Endothelial cell of umbilical vein (primary cell): ENCODE data around the gene ANKS1B. TPM values are rescaled to one million over a fixed set of nuclear protein-coding genes. Genes with fewer than 3 reads are reported as not detected.

ENCODE experiments used
- BruUV-seq: library from RNA; stranded (reverse); fragments of 400-500 nt; replicated peaks from 2 replicates; lab custom pipeline; 2021; lab: Mats Ljungman, UMichigan
- CTCF ChIA-PET: fragments of 300-600, 350-600 bp; sonication (Branson Sonifier 250); formaldehyde crosslinking; loops from one replicate; lab custom pipeline; 2021; ENCODE audit warnings: antibody characterized with exemption, inconsistent platforms; lab: Charles Lee
- POLR2A ChIA-PET: fragments of 300-600, 350-600 bp; sonication (Branson Sonifier 250); formaldehyde crosslinking; loops from one replicate; lab custom pipeline; 2021; ENCODE audit warnings: antibody characterized with exemption, inconsistent platforms; lab: Charles Lee
- DNase-seq: peaks from one replicate; pipeline ENCODE4 v3.0.0-alpha.2; 2011; ENCODE audit warnings: low read depth, low spot score
- FAIRE-seq: peaks from 2 replicates; lab custom pipeline; 2011; peaks lifted over from hg19 to GRCh38; lab: Jason Lieb, UNC
- H2AFZ ChIP-seq: 2 replicates; pipeline ENCODE4 v1.6.0; 2012; ENCODE audit warnings: low read depth, low read length, control low read depth, inconsistent platforms
- H3K27ac ChIP-seq: 2 replicates; pipeline ENCODE4 v1.5.1; 2011; ENCODE audit warnings: low read depth, mild to moderate bottlenecking, control low read depth, low read length, moderate library complexity; ENCODE audit not compliant: insufficient read depth
- H3K27me3 ChIP-seq, 2 experiments: 2 replicates each; pipeline versions ENCODE4 v1.6.0 to v1.6.1; 2011; ENCODE audit warnings: low read length in 2 of 2, mixed read lengths in 1 of 2; ENCODE audit not compliant: control insufficient read depth in 2 of 2, insufficient read depth in 2 of 2
- H3K36me3 ChIP-seq, 2 experiments: 2 replicates in 1 of 2; 3 replicates in 1 of 2; pipeline ENCODE4 v1.5.1; 2011; ENCODE audit warnings: low read length in 2 of 2, mild to moderate bottlenecking in 1 of 2, moderate library complexity in 1 of 2; ENCODE audit not compliant: control insufficient read depth in 2 of 2, insufficient read depth in 2 of 2; ENCODE audit errors: extremely low read depth in 1 of 2
- H3K4me1 ChIP-seq: 3 replicates; pipeline ENCODE4 v1.5.1; 2011; ENCODE audit warnings: mild to moderate bottlenecking, low read length; ENCODE audit not compliant: control insufficient read depth, insufficient read depth; ENCODE audit errors: extremely low read depth
- H3K4me2 ChIP-seq: 2 replicates; pipeline ENCODE4 v1.6.1; 2011; ENCODE audit warnings: low read length, control low read depth, mixed read lengths; ENCODE audit not compliant: insufficient read depth
- H3K4me3 ChIP-seq, 3 experiments: fragments of 200-600 bp in 1 of 3; sonication (generic), shearing (Covaris generic) in 1 of 3; replicated peaks in 1 of 3; 2 replicates each; pipeline ENCODE4 v1.5.1; 2011 to 2016; ENCODE audit warnings: control low read depth in 3 of 3, low read length in 3 of 3, mild to moderate bottlenecking in 2 of 3, inconsistent platforms in 1 of 3, low read depth in 1 of 3, moderate library complexity in 1 of 3; ENCODE audit not compliant: insufficient read depth in 1 of 3
- H3K79me2 ChIP-seq: 2 replicates; pipeline ENCODE4 v1.6.0; 2012; ENCODE audit warnings: low read length, inconsistent platforms; ENCODE audit not compliant: control insufficient read depth, insufficient read depth
- H3K9ac ChIP-seq: replicated peaks from 2 replicates; pipeline ENCODE3; 2011; ENCODE audit warnings: low read length, control low read depth; ENCODE audit not compliant: insufficient read depth; ENCODE audit errors: extremely low read depth
- H3K9me1 ChIP-seq: replicated peaks from 3 replicates; pipeline ENCODE4 v1.6.0; 2011; ENCODE audit warnings: mild to moderate bottlenecking, low read length; ENCODE audit not compliant: control insufficient read depth, insufficient read depth; ENCODE audit errors: extremely low read depth
- H3K9me3 ChIP-seq: replicated peaks from 2 replicates; pipeline ENCODE4 v1.5.1; 2012; ENCODE audit warnings: low read length, inconsistent platforms; ENCODE audit not compliant: control insufficient read depth, insufficient read depth
- H4K20me1 ChIP-seq: replicated peaks from 2 replicates; pipeline ENCODE3; 2011; ENCODE audit warnings: mild to moderate bottlenecking, low read length; ENCODE audit not compliant: control insufficient read depth, insufficient read depth; ENCODE audit errors: extremely low read depth
- EZH2 ChIP-seq: IDR thresholded peaks from 2 replicates; pipeline ENCODE4 v1.6.1; 2012; ENCODE audit warnings: borderline replicate concordance, low read depth, mild to moderate bottlenecking, moderate library complexity, low read length, inconsistent platforms; ENCODE audit not compliant: severe bottlenecking
- FOS ChIP-seq: IDR thresholded peaks from 2 replicates; pipeline ENCODE4 v1.6.1; 2011; ENCODE audit warnings: mild to moderate bottlenecking, low read length, moderate library complexity, borderline replicate concordance; ENCODE audit not compliant: insufficient read depth
- GATA2 ChIP-seq: IDR thresholded peaks from 2 replicates; pipeline ENCODE4 v1.7.0; 2011; ENCODE audit warnings: low read depth, mild to moderate bottlenecking, moderate library complexity, mixed read lengths, low read length; ENCODE audit not compliant: insufficient read length, insufficient read depth
- JUN ChIP-seq: IDR thresholded peaks from 2 replicates; pipeline ENCODE4 v1.6.1; 2011; ENCODE audit warnings: borderline replicate concordance, low read depth; ENCODE audit not compliant: insufficient read length, insufficient read depth
- MYC ChIP-seq: IDR thresholded peaks from one replicate; pipeline ENCODE4 v1.6.1; 2011; ENCODE audit warnings: mild to moderate bottlenecking, low read depth, low read length
- POLR2AphosphoS5 ChIP-seq: IDR thresholded peaks from 2 replicates; pipeline ENCODE4 v1.6.1; 2012; ENCODE audit warnings: low read depth, mild to moderate bottlenecking, control low read depth, low read length, moderate library complexity; ENCODE audit not compliant: insufficient read depth
- dilution Hi-C: fragments of 300-500 bp; cut with MboI; formaldehyde crosslinking; loops from one replicate; pipeline ENCODE4 v1.15.0; 2019; ENCODE audit warnings: low sequenced_read_pairs; ENCODE audit not compliant: extremely low pct_ligation_motif_present
- intact Hi-C: fragments of 100-400 bp; cut with micrococcal nuclease; formaldehyde crosslinking; loops from one replicate; pipeline ENCODE4 v1.10.0; 2022
- polyA plus RNA-seq, 4 experiments: library from polyadenylated mRNA; depleted of rRNA in 3 of 4; stranded (reverse) in 3 of 4; unstranded in 1 of 4; fragments of >200 nt; gene quantifications; 2 replicates each; pipeline versions ENCODE4 v1.2.1 to v1.2.3, GENCODE V29; 2011 to 2012; ENCODE audit warnings: missing spikeins in 1 of 4
- total RNA-seq: library from RNA; stranded (reverse); gene quantifications from 2 replicates; pipeline ENCODE4 v1.2.3, GENCODE V29; 2021
- TF ChIP-seq, protein P1 (sequence below), 2 donors: IDR thresholded peaks; 1 replicate in 1 of 2; 2 replicates in 1 of 2; pipeline ENCODE4 v1.5.1; 2011; ENCODE audit warnings: low read length in 2 of 2, mild to moderate bottlenecking in 2 of 2, moderate library complexity in 2 of 2, control low read depth in 1 of 2, inconsistent platforms in 1 of 2, low read depth in 1 of 2; ENCODE audit not compliant: insufficient read depth in 1 of 2; ENCODE audit errors: extremely low read depth in 1 of 2

Gene ANKS1B
- total and polyA plus RNA-seq, 2 donors (not counting 3 experiments of a cell fraction or from before 2014, with no cell fraction given) = 0.15 to 0.38 TPM

DNA sequence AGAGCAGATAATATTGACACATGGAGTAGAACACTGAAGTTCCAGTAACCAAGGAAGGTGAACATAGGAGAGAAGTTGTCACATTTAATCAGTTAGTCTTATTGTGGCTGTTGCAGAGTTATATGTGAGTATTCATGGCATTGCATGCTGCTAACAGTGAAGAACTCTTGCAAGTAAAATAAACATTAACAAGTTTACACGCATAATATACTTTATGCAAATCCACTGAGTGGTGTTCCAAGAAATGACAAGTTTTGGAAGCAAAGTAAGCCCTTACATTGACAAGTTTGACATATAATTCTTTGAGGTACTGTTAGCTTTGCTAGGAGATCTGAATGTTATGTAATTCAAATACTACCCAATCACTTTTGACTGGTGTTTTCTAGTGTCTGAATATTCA is 125.6 kb downstream of the ANKS1B start:
- Histone ChIP-seq H3K4me2 (no peak overlapping the region), H3K4me3 (no peak overlapping the region), H3K36me3 (no peaks in the 10 kb centered on the region), H3K4me1 (no peaks in the 10 kb centered on the region), H3K27ac (no peak overlapping the region), H3K9me1 (no peaks in the 10 kb centered on the region), H3K79me2 (no peaks in the 10 kb centered on the region), H2AFZ (no peak overlapping the region), H3K27me3 (no peaks in the 10 kb centered on the region), H4K20me1 (no peaks in the 10 kb centered on the region), H3K9ac (no peak overlapping the region), H3K9me3 (no peaks in the 10 kb centered on the region)
- DNase-seq (no peak), FAIRE-seq (no peak)
- intact Hi-C loops (no loop called here), dilution Hi-C loops (no loop called here)
- POLR2A ChIA-PET = no interaction called here
- CTCF ChIA-PET = no interaction called here
- no peak for TF ChIP-seq EZH2
- no peak for TF ChIP-seq FOS
- no peak for TF ChIP-seq JUN
- TF ChIP-seq POLR2AphosphoS5 = no peak
- TF ChIP-seq GATA2 = no peak
- TF ChIP-seq, protein P1, sequence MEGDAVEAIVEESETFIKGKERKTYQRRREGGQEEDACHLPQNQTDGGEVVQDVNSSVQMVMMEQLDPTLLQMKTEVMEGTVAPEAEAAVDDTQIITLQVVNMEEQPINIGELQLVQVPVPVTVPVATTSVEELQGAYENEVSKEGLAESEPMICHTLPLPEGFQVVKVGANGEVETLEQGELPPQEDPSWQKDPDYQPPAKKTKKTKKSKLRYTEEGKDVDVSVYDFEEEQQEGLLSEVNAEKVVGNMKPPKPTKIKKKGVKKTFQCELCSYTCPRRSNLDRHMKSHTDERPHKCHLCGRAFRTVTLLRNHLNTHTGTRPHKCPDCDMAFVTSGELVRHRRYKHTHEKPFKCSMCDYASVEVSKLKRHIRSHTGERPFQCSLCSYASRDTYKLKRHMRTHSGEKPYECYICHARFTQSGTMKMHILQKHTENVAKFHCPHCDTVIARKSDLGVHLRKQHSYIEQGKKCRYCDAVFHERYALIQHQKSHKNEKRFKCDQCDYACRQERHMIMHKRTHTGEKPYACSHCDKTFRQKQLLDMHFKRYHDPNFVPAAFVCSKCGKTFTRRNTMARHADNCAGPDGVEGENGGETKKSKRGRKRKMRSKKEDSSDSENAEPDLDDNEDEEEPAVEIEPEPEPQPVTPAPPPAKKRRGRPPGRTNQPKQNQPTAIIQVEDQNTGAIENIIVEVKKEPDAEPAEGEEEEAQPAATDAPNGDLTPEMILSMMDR (IDR thresholded peaks at IDR 0.05; ENCODE audit: extremely low read depth in 1 of 2, insufficient read depth in 1 of 2, low read depth in 1 of 2, low read length in 2 of 2) = no peak
- TF ChIP-seq MYC = no peak
- no TSS peak for BruUV-seq
